Glomerular endothelial cell (primary cell): ENCODE data around the gene HLCS. TPM values are rescaled to one million over a fixed set of nuclear protein-coding genes. Genes with fewer than 3 reads are reported as not detected.

ENCODE experiments used
- DNase-seq: peaks from one replicate; pipeline ENCODE4 v3.0.0-alpha.2; 2011; ENCODE audit warnings: low read depth, low spot score; ENCODE audit errors: extremely low read depth
- total RNA-seq: library from RNA; depleted of rRNA; stranded (reverse); fragments of >200 nt; gene quantifications from 2 replicates; pipeline ENCODE4 v1.2.3, GENCODE V29; 2015

The HLCS gene
- total RNA-seq, 1 donor from 2014 or later: 18.2 TPM

- DNase-seq: no peak
Observed at GRCh38 chr21:36889401-36889800, 77.1 kb downstream of the HLCS start.

- DNase-seq: no peak
Observed at GRCh38 chr21:36888466-36888865, 78.0 kb downstream of the HLCS start.

DNA sequence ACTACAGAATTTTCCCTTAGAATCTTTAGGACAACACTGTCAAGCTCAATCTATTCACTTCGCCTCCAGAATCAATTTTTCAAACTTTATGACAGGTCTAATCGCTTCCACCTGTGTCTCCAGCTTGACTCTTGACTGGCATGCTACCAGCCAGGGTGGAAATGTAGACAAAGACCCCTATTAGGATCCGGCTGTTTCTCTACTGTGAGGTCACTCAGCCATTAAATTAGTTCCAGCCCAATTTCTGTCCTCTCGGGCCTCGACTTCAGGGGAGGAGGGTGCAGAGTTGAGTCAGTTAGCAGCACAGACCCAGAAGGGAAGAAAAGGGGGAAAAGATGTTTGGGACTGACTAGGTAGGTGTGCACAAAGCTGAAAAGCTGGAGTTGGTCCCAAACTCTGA, 78.5 kb downstream of the HLCS start:
- DNase-seq: no peak

DNA sequence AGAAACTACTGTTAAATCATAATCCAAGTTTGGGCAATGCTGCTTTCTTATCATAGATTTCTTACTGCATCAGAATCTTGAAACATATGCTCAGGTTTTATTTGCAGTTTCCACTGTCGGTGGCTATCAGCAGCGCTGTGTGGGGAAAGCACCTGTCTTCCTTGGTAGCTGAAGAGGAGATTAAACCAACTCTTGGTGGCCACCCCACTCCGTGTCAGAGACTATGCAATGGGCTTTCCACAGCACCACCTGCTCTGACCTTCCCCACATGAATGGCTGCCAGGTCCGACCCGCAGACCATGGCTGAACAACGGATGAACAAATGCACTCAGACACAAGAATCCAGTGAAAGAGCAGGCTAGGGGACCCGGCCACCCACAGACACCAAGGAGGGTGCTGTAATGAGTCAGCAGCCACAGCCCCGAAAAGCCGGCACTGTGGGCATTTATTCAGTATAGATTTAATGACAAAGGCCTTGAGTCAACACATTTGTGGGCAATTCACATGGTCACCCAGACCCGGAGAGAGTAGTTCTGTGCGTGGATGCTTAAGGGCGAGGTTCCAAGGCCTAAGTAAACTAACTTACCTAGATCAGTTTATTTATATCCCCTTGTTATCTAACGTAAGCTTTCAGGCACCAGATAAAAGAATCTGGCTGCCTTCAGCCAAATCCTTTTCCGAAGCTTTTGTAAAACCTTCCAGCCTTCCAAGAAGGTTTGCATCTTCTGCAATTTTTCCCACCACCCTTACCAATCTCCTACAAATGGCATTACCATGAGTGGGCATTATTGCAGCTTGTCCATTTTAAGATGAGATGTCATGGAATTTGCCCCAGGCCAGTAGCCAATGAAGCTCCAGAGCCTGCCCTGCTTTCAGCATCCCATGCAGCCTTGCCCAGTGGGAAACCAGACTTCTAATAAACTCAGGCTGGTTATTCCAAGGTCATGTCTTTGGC, 82.7 kb downstream of the HLCS start:
- DNase-seq: no peak

DNA sequence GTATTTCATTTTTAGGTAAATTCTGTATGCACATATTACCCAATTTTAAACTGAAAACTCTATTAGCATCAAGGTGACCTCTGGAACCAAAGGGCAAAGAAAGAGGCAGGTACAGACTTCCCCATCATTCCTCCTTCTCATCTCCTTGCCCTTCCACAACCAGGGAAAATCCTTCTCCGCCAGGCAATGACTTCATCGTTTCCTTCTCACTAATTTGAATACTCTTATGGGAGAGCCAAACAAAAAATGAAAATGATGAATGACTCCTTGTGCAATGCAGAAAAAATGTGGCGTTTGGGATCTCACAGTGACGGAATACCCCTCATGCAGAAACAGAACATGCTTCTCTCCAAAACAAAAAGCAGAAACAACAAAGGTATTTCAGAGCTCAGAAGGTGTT, 83.7 kb downstream of the HLCS start:
- no peak for DNase-seq

DNA sequence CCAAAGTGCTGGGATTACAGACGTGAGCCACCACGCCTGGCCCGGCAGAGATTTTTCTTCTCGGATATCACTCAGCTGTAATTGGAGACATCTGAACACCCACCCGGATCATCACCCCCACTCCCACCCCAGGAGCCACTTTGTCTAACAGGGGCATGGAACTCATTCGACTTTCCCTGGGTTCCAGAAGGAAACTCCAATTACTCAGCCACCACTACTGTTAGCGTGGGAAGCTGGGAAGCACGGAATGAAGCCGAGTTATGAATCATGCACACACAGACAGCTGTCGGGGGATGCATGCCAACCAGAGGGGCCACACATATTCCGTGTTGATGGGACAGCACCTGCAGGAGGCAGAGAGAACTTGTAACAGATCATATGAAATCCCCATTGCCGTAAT, 85.2 kb downstream of the HLCS start:
- no peak for DNase-seq

GRCh38 chr21:36879827-36880226, 86.6 kb downstream of the HLCS start:
- DNase-seq: no peak

DNA sequence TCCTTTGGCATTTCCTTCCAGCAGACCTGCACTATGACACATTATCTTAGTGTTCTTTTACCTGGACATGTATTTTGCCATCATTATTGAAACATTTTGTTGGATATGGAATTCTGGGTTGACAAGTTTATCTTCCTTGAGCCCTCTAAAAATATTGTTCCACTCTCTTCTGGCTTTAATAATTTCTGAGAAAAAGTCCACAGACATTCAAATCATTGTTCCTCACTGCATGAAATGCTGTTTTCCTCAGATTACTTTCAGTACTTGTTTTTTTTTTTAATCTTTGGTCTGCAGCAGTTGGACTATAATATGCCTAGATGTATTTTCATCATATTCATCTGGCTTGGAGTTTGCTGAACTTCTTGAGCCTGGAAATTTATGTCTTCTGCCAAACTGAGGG, 88.7 kb downstream of the HLCS start:
- no peak for DNase-seq

GRCh38 chr21:36874665-36875064, 91.8 kb downstream of the HLCS start:
- DNase-seq: no peak

GRCh38 chr21:36873513-36873912, 93.0 kb downstream of the HLCS start:
- no peak for DNase-seq

GRCh38 chr21:36867291-36867905, 99.1 kb downstream of the HLCS start:
- no peak for DNase-seq

- no peak for DNase-seq
Observed at GRCh38 chr21:36866419-36866818, 100.0 kb downstream of the HLCS start.

DNA sequence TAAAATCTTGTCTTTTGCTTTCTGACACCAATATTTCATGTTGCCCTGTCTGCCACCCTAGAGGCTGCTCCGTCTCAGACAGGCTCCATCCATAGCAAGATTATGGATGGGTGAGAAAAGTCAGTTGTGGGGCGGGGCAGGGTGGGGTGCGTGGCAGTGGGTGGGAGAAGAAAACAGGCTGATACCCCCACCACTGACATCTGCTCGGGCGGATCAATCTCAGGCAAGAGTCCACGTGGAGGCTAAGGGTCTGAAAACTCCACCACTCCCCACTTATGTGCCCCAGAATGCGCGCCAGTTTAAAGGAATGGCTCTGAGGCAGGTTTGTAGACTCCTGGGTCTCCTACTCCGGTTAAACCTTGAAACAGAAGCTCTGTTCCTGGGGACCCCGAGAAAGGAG, 101.5 kb downstream of the HLCS start:
- no peak for DNase-seq

DNA sequence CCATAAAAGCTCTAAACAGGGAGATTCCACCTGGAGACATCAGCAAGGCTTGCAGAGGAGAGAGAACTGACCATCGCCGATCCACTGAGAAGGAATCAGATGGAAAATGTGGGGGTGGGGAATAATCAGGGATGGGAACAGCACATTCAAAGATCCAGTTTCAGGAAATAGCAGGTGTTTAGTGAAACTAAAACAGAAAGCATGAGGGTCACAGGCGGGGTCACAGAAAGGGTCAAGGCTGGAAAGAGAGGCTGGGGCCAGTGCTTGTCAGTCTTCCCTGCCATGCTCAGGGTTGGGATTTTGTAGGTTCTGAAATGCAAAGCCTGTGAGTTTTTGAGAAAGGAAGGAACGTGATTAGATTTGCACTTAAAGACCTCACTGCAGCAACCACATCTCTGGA, 103.2 kb downstream of the HLCS start:
- no peak for DNase-seq

DNA sequence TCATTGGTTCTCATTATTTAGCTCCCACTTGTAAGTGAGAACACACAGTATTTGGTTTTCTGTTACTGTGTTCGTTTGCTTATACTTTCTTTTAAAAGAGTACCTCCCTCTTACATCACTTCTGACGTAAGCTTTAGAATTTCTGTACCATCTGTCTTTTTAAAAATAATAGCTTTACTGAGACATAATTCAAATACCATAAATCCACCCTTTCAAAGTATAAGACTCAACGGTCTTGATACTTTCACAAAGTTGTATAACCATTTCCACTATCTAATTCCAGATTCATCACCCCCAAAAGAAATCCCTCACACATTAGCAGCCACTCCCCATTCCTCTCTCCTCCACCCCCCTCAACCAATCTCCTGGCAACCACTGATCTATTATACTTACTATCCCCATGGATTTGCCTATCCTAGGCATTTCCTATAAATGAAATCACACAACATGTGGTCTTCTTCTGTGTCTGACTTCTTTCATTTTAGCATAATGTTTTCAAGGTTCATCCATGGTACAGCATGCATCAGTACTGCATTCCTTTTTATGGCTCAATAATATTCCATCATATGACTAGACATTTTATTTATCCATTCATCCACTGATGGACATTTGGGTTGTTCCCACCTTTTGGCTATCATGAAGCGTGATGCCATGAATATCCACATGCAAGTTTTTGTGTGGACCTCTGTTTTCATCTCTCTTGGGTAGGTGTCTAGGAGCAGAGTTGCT, 104.7 kb downstream of the HLCS start:
- DNase-seq: no peak

DNA sequence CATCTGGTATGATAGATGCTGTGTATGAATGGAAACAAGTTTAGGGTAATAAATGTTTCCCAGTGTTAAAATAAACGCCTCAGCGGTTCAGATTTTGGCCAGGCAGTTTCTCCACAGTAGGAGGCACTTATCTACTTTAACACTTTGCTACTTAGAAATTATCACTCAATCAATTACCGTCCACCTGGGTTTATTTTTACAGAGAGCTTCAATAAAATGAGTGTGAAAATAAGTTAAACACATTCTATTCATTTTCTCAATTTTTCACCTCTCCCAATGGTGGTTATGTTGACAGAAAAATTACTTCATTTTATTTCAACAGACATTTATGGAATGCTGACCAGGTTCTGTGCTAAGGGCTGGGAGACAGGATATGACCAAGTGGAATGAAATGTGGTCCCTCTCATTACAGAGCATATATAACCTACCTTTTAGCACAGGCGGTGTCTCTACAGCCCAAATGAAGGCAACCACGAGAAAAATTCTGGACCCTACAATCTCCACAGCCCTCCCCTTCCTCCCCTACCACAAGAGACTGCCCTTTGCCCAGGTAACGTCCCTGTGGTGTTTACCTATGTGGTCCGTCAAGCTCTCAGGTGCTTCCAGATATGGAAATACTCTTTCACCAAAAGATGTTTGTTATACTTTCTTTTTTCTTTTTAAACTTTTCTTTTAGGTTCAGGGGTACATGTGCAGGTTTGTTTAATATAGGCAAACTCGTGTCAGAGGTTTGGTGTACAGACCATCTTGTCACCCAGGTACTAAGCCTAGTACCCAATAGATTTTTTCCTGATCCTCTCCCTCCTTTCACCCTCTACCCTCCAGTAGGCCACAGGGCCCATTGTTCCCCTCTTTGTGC, 105.5 kb downstream of the HLCS start:
- DNase-seq: no peak

GRCh38 chr21:36859744-36860501, 106.5 kb downstream of the HLCS start:
- no peak for DNase-seq

- no peak for DNase-seq
Observed at GRCh38 chr21:36858320-36858957, 108.0 kb downstream of the HLCS start.

DNA sequence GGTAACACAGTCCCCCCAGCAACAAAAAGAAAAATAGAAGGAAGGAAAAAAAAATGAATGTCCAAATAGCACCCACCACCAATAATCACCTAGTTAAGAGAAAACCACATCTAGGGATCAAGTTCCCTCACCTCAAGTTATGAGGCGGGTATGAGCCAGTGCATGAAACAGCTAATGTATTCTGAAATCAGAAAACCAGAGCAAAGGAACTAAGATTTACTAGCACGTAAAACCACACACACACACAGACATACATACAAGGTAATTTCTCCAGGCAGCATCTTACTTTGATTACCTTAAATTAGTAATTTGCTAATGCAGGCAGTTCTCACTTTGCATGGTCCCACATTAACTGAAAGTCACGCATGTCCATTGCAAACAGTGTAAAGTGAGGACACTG, 109.8 kb downstream of the HLCS start:
- no peak for DNase-seq
